GM18861 (cell line): Measurements from ENCODE around the gene CLIC2.
"Not testable (repeated sequence)": the region's sequence is repeated elsewhere in the genome, so short reads cannot be mapped to it uniquely, and the experiment has no call there.

Experiments
- ATAC-seq: cut with Tn5 transposase; IDR thresholded peaks from one replicate; pipeline ENCODE4 v1.9.1; 2021; ENCODE audit not compliant: unreplicated experiment

Gene CLIC2

DNA sequence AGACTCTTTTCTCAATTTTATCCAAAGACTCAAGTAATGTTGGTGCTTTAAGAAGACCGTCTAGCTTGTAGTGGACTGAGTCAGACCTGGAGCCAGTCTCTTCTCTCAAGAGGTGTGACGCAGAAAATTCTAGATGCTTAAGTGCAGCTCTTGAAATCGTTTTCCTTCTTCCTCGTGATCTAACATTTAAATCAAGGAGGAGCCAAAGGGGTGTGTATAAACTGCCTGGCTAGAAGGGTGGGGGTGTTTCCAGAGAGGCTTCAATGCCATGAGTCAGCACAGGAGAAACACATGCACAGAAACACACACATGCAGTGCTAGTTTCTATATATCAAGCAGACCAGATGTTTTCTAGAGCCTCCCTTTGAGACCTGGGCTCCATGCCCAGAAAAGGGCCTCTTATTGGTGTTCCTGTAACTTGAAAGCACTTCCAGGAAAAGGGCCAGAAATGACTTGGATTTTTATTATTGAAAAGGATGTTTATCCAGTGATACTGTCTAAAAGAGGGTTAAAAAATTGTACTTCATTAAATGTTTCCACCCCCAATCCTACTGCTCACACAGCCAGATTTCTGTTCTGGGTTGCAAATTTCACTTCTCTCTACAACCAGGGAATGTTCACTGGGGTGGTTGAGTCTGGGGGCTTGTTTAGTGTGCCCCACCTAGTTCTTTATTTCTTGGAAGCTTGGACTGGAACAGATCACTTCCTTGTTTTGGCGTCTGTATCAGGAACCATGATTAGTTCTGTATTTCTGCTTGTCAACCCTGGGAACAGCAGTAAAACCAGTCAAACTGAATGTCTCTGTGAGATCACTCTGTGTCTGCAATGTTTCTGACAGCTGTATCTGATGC lies at the start of gene CLIC2:
Gene CLIC2 (minus strand): TSS at position 129 of the 851 bp plus-strand sequence. CDS start 187 bp downstream, outside the sequence.
- no peak for ATAC-seq

- peak; percentile 37 for ATAC-seq
Observed at GRCh38 chrX:155382529-155382967, 48.1 kb upstream of the CLIC2 start.

DNA sequence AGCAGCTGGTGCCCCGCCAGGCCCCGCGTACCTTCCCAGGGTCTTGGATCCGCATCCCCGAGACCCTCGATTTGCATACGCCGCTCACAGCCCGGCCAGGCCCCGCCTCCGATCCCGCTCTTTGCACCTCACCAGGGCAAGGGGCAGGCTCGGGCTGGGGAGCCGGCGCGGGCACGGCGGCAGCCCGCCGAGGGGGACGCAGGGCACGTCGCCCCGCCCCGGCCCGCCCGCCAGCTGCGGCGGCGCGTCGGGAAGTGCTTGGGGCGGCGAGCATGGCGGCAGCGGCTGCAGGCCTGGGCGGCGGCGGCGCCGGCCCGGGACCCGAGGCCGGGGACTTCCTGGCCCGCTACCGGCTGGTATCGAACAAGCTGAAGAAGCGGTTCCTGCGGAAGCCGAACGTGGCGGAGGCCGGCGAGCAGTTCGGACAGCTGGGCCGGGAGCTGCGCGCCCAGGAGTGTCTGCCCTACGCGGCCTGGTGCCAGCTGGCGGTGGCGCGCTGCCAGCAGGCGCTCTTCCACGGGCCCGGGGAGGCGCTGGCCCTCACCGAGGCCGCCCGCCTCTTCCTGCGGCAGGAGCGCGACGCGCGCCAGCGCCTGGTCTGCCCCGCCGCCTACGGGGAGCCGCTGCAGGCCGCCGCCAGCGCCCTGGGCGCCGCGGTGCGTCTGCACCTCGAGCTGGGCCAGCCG lies 47.6 kb upstream of the CLIC2 start, which contains the start of gene F8A2:
Gene F8A2 (plus strand): TSS at position 253 of the 686 bp plus-strand sequence. CDS start 20 bp downstream, at position 273.
- peak; percentile 84 for ATAC-seq

DNA sequence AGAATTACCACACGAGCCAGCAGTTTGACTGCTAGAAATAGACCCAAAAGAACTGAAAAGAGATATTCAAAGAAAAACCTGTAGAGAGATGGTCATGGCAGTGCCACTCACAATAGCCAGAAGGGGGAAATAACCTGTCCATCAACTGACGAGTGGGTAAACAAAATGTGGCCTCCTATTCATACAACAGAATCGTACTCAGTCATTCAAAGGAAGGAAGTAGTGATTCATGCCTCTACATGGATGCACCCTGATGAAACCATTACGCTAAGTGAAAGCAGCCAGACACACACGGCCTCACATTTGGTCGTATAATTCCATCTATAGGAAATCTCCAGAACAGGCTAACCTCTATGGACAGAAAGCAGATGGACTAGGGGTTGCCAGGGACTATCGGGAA lies 45.4 kb upstream of the CLIC2 start:
- not testable (repeated sequence) for ATAC-seq

DNA sequence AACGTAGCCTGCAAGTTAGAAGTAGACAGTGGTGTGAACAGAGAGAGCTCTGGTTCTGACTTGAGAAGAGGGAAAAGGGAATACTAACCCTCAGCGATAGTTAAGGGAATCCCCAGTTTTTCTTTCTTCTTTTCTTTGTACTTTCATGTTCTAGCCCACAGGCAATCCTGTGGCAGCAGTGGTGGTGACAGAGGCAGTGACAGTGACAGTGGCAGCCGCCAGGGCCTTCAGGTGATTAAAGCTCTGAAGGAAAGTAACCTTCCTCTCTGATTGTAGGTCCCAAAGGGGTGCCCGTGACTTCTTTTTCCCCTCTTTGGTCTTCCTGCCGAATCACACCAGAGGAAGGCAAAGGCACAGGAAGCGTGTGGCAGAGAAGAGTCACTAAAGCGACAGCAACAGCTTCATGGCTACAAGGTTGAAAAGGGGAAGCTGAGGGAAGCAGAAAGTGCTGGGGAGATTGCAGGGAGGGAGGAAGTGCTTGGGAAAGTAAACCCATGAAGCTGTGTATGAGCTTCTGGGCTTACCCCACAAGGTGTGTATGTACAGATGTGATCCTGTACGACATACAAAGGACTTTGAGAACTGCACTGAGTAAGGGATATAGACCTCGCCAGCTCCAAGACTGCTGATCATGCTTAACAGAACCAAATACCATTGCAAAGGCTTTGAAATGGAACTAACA lies 39.5 kb upstream of the CLIC2 start:
- not testable (repeated sequence) for ATAC-seq

- ATAC-seq = not testable (repeated sequence)
Observed at GRCh38 chrX:155363712-155364111, 29.3 kb upstream of the CLIC2 start.

- ATAC-seq = not testable (repeated sequence)
Observed at GRCh38 chrX:155349448-155349847, 15.0 kb upstream of the CLIC2 start.

DNA sequence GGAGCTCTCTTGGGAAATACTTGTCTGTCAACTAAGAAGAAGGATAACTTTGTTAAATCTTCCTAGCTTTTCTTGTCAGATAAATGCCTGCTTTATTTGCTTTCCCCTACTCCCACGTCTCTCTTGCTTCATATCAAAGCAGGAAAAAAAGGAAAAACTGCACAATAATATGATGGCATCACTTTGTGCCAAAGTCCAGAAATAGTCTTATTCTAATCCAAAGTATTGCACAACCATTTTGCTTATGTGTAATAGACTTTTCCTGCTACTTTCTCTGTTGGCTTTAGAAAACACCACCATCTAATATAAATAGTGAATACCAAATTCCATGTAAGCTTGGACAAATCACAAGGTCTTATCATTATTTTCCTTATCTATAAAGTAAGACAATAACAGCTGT lies 11.3 kb upstream of the CLIC2 start:
- not testable (repeated sequence) for ATAC-seq

GRCh38 chrX:155335337-155335712 lies 911 bp upstream of the CLIC2 start:
- ATAC-seq = not testable (repeated sequence)

DNA sequence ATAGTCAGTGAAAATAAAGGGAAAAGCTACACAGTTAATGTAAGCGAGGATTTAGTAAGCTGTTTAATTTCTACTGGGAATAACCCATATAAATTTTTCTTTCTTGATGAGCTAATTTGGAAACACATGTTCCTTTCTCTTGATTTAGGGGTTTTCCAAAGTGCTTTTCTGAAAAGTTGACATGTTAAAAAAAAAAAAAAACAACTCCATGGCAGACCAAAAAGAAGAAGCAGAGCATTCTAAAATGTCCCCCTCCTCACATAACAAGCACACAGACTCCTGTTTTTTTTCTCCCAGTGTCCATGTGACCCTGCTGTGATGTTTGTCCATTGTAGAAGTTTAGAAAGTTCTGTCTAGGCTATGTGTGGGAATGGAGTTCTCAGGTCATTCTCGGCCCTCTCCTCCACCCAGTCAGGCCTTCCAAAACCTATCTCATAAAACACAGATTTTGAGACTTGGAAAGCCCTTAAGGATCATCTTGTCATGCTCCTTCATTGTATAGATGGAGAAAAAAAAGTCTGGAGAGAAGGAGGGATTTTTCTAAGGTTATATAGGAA lies 792 bp downstream of the CLIC2 start:
- no peak for ATAC-seq

DNA sequence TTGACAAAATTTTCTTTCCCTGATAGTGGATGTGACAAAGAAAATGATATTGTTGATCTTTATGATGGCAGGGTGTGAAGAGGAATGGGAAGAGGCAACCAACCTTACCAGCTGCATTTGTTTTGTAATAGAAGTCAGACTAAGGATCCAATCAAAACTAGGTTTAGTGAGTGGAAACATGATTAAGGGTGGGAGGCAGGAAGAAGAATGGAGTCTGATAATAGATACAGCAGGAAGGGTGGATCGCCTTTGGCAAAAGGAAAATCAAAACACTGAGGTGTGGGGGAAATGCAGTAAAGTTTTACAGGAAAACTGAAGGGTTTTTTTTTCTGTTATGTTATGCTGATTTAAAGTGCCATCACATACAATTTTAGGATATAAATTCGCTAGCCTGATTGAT lies 3.4 kb downstream of the CLIC2 start:
- no peak for ATAC-seq

- ATAC-seq = no peak
Observed at GRCh38 chrX:155329293-155329692, 5.1 kb downstream of the CLIC2 start.

- no peak for ATAC-seq
Observed at GRCh38 chrX:155326610-155327009, 7.8 kb downstream of the CLIC2 start.

GRCh38 chrX:155314260-155314659 lies 20.2 kb downstream of the CLIC2 start:
- no peak for ATAC-seq

GRCh38 chrX:155313766-155314165 lies 20.6 kb downstream of the CLIC2 start:
- no peak for ATAC-seq

DNA sequence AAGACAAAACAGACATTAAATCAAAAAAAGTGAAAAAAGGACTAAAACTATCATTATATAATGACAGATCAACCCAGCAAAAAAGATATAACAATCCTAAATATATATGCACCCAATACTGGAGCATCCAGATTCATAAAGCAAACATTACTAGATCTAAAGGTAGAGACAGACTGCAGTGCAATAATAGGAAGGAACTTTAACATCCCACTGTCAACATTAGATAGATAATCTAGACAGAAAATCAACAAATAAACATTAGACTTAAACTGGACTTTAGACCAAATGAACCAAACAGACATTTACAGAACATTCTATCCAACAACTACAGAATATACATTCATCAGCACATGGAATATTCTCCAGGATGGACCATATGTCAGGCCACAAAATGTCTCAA lies 40.6 kb downstream of the CLIC2 start:
- ATAC-seq = no peak

- no peak for ATAC-seq
Observed at GRCh38 chrX:155279873-155280272, 54.5 kb downstream of the CLIC2 start.

GRCh38 chrX:155270969-155271368 lies 63.4 kb downstream of the CLIC2 start:
- ATAC-seq = no peak

DNA sequence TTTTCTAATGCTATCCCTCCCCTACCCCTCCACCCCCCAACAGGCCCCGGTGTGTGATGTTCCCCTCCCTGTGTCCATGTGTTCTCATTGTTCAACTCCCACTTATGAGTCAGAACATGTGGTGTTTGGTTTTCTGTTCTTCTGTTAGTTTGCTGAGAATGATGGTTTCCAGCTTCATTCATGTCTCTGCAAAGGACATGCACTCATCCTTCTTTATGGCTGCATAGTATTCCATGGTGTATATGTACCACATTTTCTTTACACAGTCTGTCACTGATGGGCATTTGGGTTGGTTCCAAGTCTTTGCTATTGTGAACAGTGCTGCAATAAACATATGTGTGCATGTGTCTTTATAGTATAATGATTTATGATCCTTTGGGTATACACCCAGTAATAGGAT lies 66.4 kb downstream of the CLIC2 start:
- ATAC-seq = not testable (repeated sequence)

GRCh38 chrX:155266439-155266838 lies 68.0 kb downstream of the CLIC2 start:
- ATAC-seq = no peak
